IMR-90 (cell line): ENCODE data around the gene TBC1D1. TPM values are rescaled to one million over a fixed set of nuclear protein-coding genes. Genes with fewer than 3 reads are reported as not detected.

Source experiments
- ATAC-seq: fragments of 200-7000 bp; cut with Tn5 transposase; 2 replicates; pipeline ENCODE4 v1.9.1; 2020; ENCODE audit warnings: low read depth, mild to moderate bottlenecking, moderate library complexity
- BruUV-seq: library from RNA; stranded (reverse); fragments of 400-500 nt; replicated peaks from 2 replicates; lab custom pipeline; 2021; lab: Mats Ljungman, UMichigan
- CTCF ChIA-PET: fragments of 300-600 bp; formaldehyde crosslinking; extraction: SDS; loops from one replicate; lab custom pipeline; 2021; ENCODE audit warnings: antibody characterized with exemption; lab: Yijun Ruan, JAX
- POLR2A ChIA-PET: fragments of 300-600 bp; sonication (Branson Sonifier 250); formaldehyde crosslinking; loops from one replicate; lab custom pipeline; 2022; ENCODE audit warnings: antibody characterized with exemption; ENCODE audit not compliant: unreplicated experiment; lab: Charles Lee
- DNase-seq: peaks from one replicate; pipeline ENCODE4 v3.0.0; 2013
- H2AFZ ChIP-seq: replicated peaks from 2 replicates; pipeline ENCODE3; 2013; ENCODE audit warnings: low read length, mild to moderate bottlenecking; ENCODE audit not compliant: poor library complexity
- H2AK5ac ChIP-seq: 2 replicates; pipeline ENCODE4 v1.6.1; 2013; ENCODE audit warnings: low read depth, low read length, inconsistent platforms
- H2AK9ac ChIP-seq: replicated peaks from 2 replicates; pipeline ENCODE3; 2013; ENCODE audit warnings: mild to moderate bottlenecking, low read depth, low read length, moderate library complexity; ENCODE audit not compliant: poor library complexity
- H2BK120ac ChIP-seq: 2 replicates; pipeline ENCODE4 v1.6.1; 2013; ENCODE audit warnings: low read depth, low read length, inconsistent platforms
- H2BK15ac ChIP-seq: 3 replicates; pipeline ENCODE4 v1.6.1; 2013; ENCODE audit warnings: low read depth, low read length, inconsistent platforms
- H2BK20ac ChIP-seq: 2 replicates; pipeline ENCODE4 v1.6.1; 2013; ENCODE audit warnings: low read depth, mild to moderate bottlenecking, inconsistent platforms, low read length, moderate library complexity
- H2BK5ac ChIP-seq: 2 replicates; pipeline ENCODE4 v1.6.1; 2013; ENCODE audit warnings: mild to moderate bottlenecking, low read depth, low read length, inconsistent platforms; ENCODE audit not compliant: poor library complexity, severe bottlenecking
- H3K14ac ChIP-seq: replicated peaks from 2 replicates; pipeline ENCODE4 v1.6.1; 2013; ENCODE audit warnings: low read depth, low read length, inconsistent platforms
- H3K18ac ChIP-seq: 2 replicates; pipeline ENCODE4 v1.6.1; 2013; ENCODE audit warnings: low read depth, low read length, control low read depth
- H3K23ac ChIP-seq: 2 replicates; pipeline ENCODE4 v1.6.1; 2013; ENCODE audit warnings: low read depth, low read length, inconsistent platforms
- H3K27ac ChIP-seq: 2 replicates; pipeline ENCODE4 v1.5.1; 2013; ENCODE audit warnings: mild to moderate bottlenecking, control low read depth, low read length; ENCODE audit not compliant: insufficient read depth
- H3K27me3 ChIP-seq: 2 replicates; pipeline ENCODE4 v1.6.1; 2013; ENCODE audit warnings: low read length; ENCODE audit not compliant: control insufficient read depth, insufficient read depth
- H3K36me3 ChIP-seq: 2 replicates; pipeline ENCODE4 v1.6.1; 2013; ENCODE audit warnings: low read length, mixed read lengths; ENCODE audit not compliant: control insufficient read depth, insufficient read depth
- H3K4ac ChIP-seq: 2 replicates; pipeline ENCODE4 v1.6.1; 2013; ENCODE audit warnings: low read depth, low read length, inconsistent platforms
- H3K4me1 ChIP-seq: 2 replicates; pipeline ENCODE4 v1.6.1; 2013; ENCODE audit warnings: low read length, mixed read lengths; ENCODE audit not compliant: control insufficient read depth, insufficient read depth
- H3K4me2 ChIP-seq: 2 replicates; pipeline ENCODE4 v1.6.1; 2013; ENCODE audit warnings: low read depth, mild to moderate bottlenecking, control low read depth, low read length, moderate library complexity
- H3K4me3 ChIP-seq: 2 replicates; pipeline ENCODE4 v1.5.1; 2013; ENCODE audit warnings: low read depth, mild to moderate bottlenecking, control low read depth, low read length, moderate library complexity; ENCODE audit not compliant: insufficient read depth
- H3K56ac ChIP-seq: 2 replicates; pipeline ENCODE4 v1.6.1; 2013; ENCODE audit warnings: low read length, inconsistent platforms; ENCODE audit not compliant: insufficient read depth; ENCODE audit errors: extremely low read depth
- H3K79me1 ChIP-seq, 2 experiments: 2 replicates each; pipeline ENCODE4 v1.6.1; 2013; ENCODE audit warnings: low read length in 2 of 2, inconsistent platforms in 1 of 2, low read depth in 1 of 2
- H3K9ac ChIP-seq: 2 replicates; pipeline ENCODE4 v1.6.1; 2013; ENCODE audit warnings: low read depth, low read length, control low read depth
- H3K9me1 ChIP-seq: 2 replicates; pipeline ENCODE4 v1.6.1; 2013; ENCODE audit warnings: low read length, inconsistent platforms; ENCODE audit not compliant: insufficient read depth
- H3K9me3 ChIP-seq: 2 replicates; pipeline ENCODE4 v1.6.1; 2013; ENCODE audit warnings: low read length; ENCODE audit not compliant: control insufficient read depth, insufficient read depth
- H4K20me1 ChIP-seq: 2 replicates; pipeline ENCODE4 v1.6.1; 2013; ENCODE audit warnings: low read length, inconsistent platforms; ENCODE audit not compliant: insufficient read depth
- H4K5ac ChIP-seq: 2 replicates; pipeline ENCODE4 v1.6.1; 2013; ENCODE audit warnings: mild to moderate bottlenecking, low read depth, low read length, control low read depth
- H4K8ac ChIP-seq, 2 experiments: 2 replicates each; pipeline ENCODE4 v1.6.1; 2013; ENCODE audit warnings: low read depth in 2 of 2, low read length in 2 of 2, control low read depth in 1 of 2, inconsistent platforms in 1 of 2
- H4K91ac ChIP-seq: 2 replicates; pipeline ENCODE4 v1.6.1; 2013; ENCODE audit warnings: low read depth, low read length, inconsistent platforms; ENCODE audit not compliant: insufficient read depth
- BHLHE40 ChIP-seq: fragments of 150-350 bp; IDR thresholded peaks from 2 replicates; pipeline ENCODE4 v1.6.1; 2016; ENCODE audit warnings: mild to moderate bottlenecking, low read depth, low read length
- CHD1 ChIP-seq: IDR thresholded peaks from 2 replicates; pipeline ENCODE4 v1.6.1; 2012; ENCODE audit warnings: low read depth, low read length, improper control_type of control experiment
- FOS ChIP-seq: fragments of 150-350 bp; IDR thresholded peaks from 2 replicates; pipeline ENCODE4 v1.6.1; 2016; ENCODE audit warnings: low read depth, low read length
- MAFK ChIP-seq: IDR thresholded peaks from 2 replicates; pipeline ENCODE4 v1.6.1; 2012; ENCODE audit warnings: low read depth, low read length, improper control_type of control experiment
- MAZ ChIP-seq: IDR thresholded peaks from 2 replicates; pipeline ENCODE4 v1.6.1; 2012; ENCODE audit warnings: low read depth, mild to moderate bottlenecking, low read length, improper control_type of control experiment, moderate library complexity, borderline replicate concordance
- MXI1 ChIP-seq: IDR thresholded peaks from 2 replicates; pipeline ENCODE4 v1.6.1; 2012; ENCODE audit warnings: low read depth, mild to moderate bottlenecking, low read length, moderate library complexity, borderline replicate concordance
- NFE2L2 ChIP-seq: fragments of 150-350 bp; IDR thresholded peaks from 2 replicates; pipeline ENCODE4 v1.6.1; 2016; ENCODE audit warnings: low read depth, mild to moderate bottlenecking, low read length
- POLR2A ChIP-seq: IDR thresholded peaks from 2 replicates; pipeline ENCODE4 v1.6.1; 2012; ENCODE audit warnings: mild to moderate bottlenecking, low read depth, low read length
- RFX5 ChIP-seq: IDR thresholded peaks from 2 replicates; pipeline ENCODE4 v1.8.0; 2012; ENCODE audit warnings: low read depth, mild to moderate bottlenecking, low read length, moderate library complexity
- SMC3 ChIP-seq: fragments of 150-350 bp; IDR thresholded peaks from 2 replicates; pipeline ENCODE4 v1.6.1; 2016; ENCODE audit warnings: low read depth, mild to moderate bottlenecking, antibody characterized with exemption, low read length, moderate library complexity
- WGBS, 2 experiments: methylation state at CpG; one replicate each; pipeline versions ENCODE4 v1.1.5 to v1.1.7; 2013; ENCODE audit warnings: missing lambda C conversion rate in 2 of 2; ENCODE audit not compliant: insufficient read length in 1 of 2; ENCODE audit errors: extremely low coverage in 2 of 2; 5-methylcytosine and 5-hydroxymethylcytosine counted together
- dilution Hi-C: fragments of 300-500 bp; cut with HindIII; formaldehyde crosslinking; loops from one replicate; pipeline ENCODE4 v1.14.3; 2018; ENCODE audit warnings: low sequenced_read_pairs; ENCODE audit not compliant: unreplicated experiment
- in situ Hi-C: fragments of 300-500 bp; cut with MboI; formaldehyde crosslinking; loops from 3 replicates; pipeline ENCODE4 v1.14.3; 2019; ENCODE audit warnings: low sequenced_read_pairs, inconsistent platforms, mixed read lengths
- intact Hi-C: fragments of 100-400 bp; cut with micrococcal nuclease; formaldehyde crosslinking; loops from 2 replicates; pipeline ENCODE4 v1.10.0; 2022
- polyA plus RNA-seq, 3 experiments: library from polyadenylated mRNA; depleted of rRNA; stranded (reverse); fragments of >200 nt; gene quantifications; 2 replicates each; pipeline ENCODE4 v1.2.3, GENCODE V29; 2012; ENCODE audit warnings: low replicate concordance in 1 of 3
- total RNA-seq: library from RNA; depleted of rRNA; stranded (reverse); fragments of >200 nt; gene quantifications from 2 replicates; pipeline ENCODE4 v1.2.3, GENCODE V29; 2012
- TF ChIP-seq, protein P1 (sequence below): fragments of 150-350 bp; IDR thresholded peaks from 2 replicates; pipeline ENCODE4 v1.6.1; 2017; ENCODE audit warnings: mild to moderate bottlenecking, antibody characterized with exemption, low read length, low read depth

The TBC1D1 gene
- total and polyA plus RNA-seq, 2 of the 4 experiments (the other 2 are of a cell fraction): 42.4 to 104 TPM

DNA sequence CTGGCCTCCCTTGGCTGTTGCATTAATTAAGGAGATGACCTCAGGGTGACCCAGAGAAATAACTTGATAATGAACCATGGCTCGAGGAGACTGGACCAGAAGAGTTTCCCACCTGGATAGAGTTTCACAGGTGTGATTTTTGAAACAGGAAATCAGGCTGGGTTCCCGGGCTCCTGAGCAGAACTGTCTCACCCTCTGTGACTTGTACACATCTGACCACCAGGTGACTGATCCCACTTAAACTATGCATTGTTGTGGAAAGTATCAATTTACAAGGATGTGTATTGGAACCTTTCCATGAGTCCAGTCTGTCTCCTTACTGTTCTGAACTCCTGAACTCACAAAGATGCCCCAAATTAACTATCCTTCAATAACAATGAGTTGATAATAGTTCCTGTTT lies 289.6 kb downstream of the TBC1D1 start:
- Histone ChIP-seq H4K8ac (no peak overlapping the region), H3K27me3 (no peaks in the 10 kb centered on the region), H3K9ac (no peak overlapping the region), H3K79me1 (no peaks in the 10 kb centered on the region), H3K56ac (no peak overlapping the region), H3K4me3 (no peak overlapping the region), H2AK9ac (no peak overlapping the region), H3K18ac (no peak overlapping the region), H3K36me3 (no peaks in the 10 kb centered on the region), H2BK120ac (no peak overlapping the region), H3K4me2 (no peak overlapping the region), H4K5ac (no peak overlapping the region), H2AFZ (no peak overlapping the region), H3K27ac (no peak overlapping the region), H2BK15ac (no peak overlapping the region), H3K9me1 (no peaks in the 10 kb centered on the region), H3K23ac (no peak overlapping the region), H3K14ac (no peak overlapping the region), H4K20me1 (no peaks in the 10 kb centered on the region), H4K91ac (no peak overlapping the region), H3K9me3 (no peaks in the 10 kb centered on the region), H3K4ac (no peak overlapping the region), H2BK20ac (no peak overlapping the region), H2AK5ac (no peak overlapping the region), H2BK5ac (no peak overlapping the region), H3K4me1 (peaks cover 12% of the 10 kb centered on the region)
- DNase-seq (peak; percentile 47), ATAC-seq (no peak)
- no TSS peak for BruUV-seq
- no CpG with 5 or more reads among the region's 2 CpGs for WGBS, 2 experiments
- intact Hi-C loops: loop anchor here (10.0 kb wide), 1 partner anchor 674 kb away; the partner anchor contains the start of gene TLR6
- dilution Hi-C loops: no loop called here
- ChIA-PET POLR2A (no interaction called here), CTCF (interaction anchor here (0.6 to 2.1 kb wide), 9 partner anchors 19 to 604 kb away, joined by 3 to 8 read pairs (median 4); no protein-coding TSS in a partner anchor)
- TF ChIP-seq, protein P1, sequence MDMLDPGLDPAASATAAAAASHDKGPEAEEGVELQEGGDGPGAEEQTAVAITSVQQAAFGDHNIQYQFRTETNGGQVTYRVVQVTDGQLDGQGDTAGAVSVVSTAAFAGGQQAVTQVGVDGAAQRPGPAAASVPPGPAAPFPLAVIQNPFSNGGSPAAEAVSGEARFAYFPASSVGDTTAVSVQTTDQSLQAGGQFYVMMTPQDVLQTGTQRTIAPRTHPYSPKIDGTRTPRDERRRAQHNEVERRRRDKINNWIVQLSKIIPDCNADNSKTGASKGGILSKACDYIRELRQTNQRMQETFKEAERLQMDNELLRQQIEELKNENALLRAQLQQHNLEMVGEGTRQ: no peak
- TF ChIP-seq NFE2L2 (no peak), CHD1 (no peak), POLR2A (no peak), MXI1 (no peak), BHLHE40 (no peak), MAZ (no peak), SMC3 (no peak), MAFK (no peak), FOS (no peak), RFX5 (no peak)
- in situ Hi-C loops: loop anchor here (5.0 kb wide), 1 partner anchor 552 kb away; no protein-coding TSS in a partner anchor
